GM18861 (cell line): ENCODE data around the gene NPFFR2.
"Not testable (repeated sequence)": the region's sequence is repeated elsewhere in the genome, so short reads cannot be mapped to it uniquely, and the experiment has no call there.

Source experiments
- ATAC-seq: cut with Tn5 transposase; IDR thresholded peaks from one replicate; pipeline ENCODE4 v1.9.1; 2021; ENCODE audit not compliant: unreplicated experiment

Gene NPFFR2

GRCh38 chr4:72111863-72112262, 80.1 kb downstream of the NPFFR2 start:
- ATAC-seq: no peak

DNA sequence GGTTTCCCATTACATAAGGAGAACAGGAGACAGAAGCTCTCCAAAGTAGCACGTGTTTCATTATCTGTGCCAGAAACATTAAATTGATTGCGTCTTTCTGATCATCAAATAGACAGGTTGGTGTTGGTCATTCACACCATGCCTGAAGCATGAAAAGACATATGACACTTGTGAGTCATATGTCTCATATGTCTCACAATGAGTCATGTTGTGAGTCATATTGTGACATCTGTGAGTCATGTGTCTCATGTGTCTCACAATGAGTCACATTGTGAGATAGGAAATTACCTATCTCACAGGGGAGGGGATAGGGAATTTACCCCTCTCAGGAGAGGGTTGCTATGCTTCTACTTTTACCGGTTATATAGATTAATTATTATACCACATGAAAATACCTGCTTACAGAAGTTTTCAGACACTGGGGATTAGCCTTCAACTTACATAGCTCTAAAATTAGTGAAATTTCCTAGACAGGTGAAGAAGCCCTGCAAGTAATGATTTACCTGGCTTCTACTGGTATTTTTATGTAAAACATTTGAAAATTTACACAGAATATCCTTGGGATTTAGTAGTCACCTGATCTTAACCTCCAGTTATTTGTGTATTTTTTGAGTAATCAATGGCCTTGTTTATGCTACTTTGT, 80.8 kb downstream of the NPFFR2 start:
- peak; percentile 91 for ATAC-seq

- peak; percentile 92 for ATAC-seq
These were observed 86.2 kb downstream of the NPFFR2 start for GRCh38 chr4:72118017-72118416.

- ATAC-seq: no peak
These were observed 88.1 kb downstream of the NPFFR2 start for GRCh38 chr4:72119946-72120345.

DNA sequence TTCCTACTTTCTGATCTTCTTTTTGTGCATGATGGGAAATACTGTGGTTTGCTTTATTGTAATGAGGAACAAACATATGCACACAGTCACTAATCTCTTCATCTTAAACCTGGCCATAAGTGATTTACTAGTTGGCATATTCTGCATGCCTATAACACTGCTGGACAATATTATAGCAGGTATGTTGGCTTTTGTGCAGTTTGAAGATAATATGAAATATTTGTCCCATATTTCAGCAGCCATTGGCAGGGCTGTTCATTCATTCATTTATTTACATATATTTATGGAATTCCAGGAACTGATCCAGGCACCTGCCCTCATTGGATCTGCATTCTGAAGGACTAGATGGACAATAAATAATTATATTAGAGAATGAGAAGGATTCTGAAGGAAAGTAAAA, 96.9 kb downstream of the NPFFR2 start:
- no peak for ATAC-seq

DNA sequence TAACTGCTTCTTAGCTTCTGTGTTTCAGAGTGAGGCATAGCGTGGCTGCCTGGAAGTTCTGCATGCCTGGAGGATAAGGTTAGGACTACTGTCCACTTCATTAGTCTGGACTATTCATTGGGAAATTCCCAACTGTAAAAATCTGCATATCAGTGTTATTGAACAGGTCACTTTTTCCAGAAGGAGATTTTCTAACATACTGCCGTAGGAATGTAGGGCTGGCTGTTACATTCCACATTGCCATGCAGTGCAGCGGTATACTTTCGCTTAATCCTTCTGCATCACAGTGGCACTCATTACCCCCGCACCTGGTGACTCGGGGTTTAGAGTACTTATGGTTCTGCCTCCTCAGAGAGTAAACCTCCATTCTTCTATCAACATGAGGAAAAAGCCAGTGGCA, 104.6 kb downstream of the NPFFR2 start:
- ATAC-seq: no peak

DNA sequence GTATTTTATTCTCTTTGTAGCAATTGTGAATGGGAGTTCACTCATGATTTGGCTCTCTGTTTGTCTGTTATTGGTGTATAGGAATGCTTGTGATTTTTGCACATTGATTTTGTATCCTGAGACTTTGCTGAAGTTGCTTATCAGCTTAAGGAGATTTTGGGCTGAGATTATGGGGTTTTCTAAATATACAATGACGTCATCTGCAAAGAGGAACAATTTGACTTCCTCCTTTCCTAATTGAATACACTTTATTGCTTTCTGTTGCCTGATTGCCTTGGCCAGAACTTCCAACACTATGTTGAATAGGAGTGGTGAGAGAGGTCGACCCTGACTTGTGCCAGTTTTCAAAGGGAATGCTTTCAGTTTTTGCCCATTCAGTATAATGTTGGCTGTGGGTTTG, 108.2 kb downstream of the NPFFR2 start:
- not testable (repeated sequence) for ATAC-seq

GRCh38 chr4:72144241-72144640, 112.4 kb downstream of the NPFFR2 start:
- ATAC-seq: no peak

- ATAC-seq: no peak
These were observed 120.9 kb downstream of the NPFFR2 start for GRCh38 chr4:72152731-72153130.

DNA sequence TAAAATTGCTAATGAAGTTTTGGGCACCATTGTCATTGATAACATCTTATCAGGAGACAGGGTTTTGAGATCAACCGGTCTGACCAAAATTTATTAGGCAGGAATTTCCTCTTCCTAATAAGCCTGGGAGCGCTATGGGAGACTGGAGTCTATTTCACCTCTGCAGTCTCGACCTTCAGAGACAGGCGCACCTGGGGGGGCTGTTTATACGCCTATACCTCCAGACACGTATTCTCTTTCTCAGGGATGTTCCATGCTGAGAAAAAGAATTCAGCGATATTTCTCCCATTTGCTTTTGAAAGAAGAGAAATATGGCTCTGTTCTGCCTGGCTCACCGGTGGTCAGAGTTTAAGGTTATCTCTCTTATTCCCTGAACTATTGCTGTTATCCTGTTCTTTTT, 121.8 kb downstream of the NPFFR2 start:
- ATAC-seq: not testable (repeated sequence)

DNA sequence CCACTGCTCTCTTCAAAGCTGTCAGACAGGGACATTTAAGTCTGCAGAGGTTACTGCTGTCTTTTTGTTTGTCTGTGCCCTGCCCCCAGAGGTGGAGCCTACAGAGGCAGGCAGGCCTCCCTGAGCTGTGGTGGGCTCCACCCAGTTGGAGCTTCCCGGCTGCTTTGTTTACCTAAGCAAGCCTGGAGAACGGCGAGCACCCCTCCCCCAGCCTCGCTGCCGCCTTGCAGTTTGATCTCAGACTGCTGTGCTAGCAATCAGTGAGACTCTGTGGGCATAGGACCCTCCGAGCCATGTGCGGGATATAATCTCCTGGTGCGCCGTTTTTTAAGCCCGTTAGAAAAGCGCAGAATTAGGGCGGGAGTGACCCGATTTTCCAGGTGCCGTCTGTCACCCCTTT, 137.5 kb downstream of the NPFFR2 start:
- ATAC-seq: not testable (repeated sequence)

DNA sequence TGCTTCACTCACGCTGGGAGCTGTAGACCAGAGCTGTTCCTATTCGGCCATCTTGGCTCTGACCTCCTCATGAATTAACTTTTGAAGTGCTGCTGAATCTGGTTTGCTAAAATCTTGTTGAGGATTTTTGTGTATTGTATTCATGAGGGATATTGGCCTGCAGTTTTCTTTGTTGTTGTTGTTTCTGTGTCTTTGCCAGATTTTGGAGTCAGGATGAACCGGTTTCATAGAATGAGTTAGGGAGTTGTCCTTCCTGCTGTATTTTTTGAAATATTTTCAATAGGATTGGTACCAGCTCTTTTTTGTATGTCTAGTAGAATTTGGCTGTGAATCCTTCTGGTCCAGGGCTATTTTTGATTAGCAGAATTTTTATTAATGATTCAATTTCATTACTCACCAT, 138.1 kb downstream of the NPFFR2 start:
- ATAC-seq: no peak

DNA sequence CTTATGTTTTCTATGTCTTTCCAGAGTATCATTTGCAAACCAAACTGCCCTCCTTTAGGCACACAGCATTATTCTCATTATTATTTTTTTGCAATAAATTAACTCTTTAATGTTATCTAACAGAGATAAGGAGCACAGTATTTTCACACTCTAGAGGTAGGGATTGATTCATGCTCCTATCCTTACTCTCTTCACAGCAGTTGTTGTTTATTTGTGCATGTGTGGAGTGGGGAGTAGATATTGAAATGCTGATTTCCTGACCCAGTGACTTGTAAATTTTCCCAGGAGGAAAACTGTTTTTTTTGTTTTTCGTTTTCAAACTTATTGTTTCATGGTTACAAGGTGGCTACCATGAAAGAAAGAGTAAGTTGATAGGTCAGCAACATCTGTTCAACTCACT, 140.0 kb downstream of the NPFFR2 start:
- no peak for ATAC-seq

DNA sequence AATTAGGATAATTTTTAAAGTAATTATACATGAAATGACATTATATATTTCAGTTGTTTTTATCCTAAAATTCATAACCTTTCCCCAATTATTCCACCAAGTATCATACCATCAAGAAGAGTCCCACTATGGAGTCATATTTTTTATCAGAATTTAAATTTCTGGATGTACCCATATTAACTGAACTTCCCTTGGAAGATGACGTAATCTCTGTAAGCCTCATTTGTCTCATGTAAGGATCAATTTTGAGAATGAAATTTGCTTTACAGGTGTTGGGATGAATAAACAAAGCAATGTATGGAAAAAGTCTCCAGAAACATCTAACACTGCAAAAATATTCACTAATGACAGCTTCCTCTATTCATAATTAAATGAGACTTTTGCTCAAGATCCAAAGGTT, 147.5 kb downstream of the NPFFR2 start:
- ATAC-seq: no peak

DNA sequence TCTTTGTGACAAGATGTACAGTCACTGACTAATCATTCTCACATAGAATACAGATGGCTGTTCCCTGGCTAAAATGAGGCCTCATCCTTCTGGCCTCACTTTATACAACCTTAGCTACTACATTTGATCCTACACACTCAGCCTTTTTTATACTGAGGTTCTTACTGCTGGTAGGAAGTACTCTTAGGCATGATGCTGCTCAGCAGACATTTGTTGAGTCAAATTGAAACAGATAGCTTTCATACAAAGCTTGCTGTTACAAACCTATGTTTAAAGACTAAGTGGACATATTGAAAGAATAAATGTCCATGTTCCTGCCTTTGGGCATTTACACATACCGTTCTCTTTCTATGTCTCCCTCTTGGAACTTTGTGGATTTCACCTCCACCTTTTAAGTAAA, 154.9 kb downstream of the NPFFR2 start:
- peak; percentile 98 for ATAC-seq

GRCh38 chr4:72194046-72194445, 162.2 kb downstream of the NPFFR2 start:
- no peak for ATAC-seq

GRCh38 chr4:72194453-72194852, 162.7 kb downstream of the NPFFR2 start:
- no peak for ATAC-seq
